ENCODE data around the gene UVSSA. TPM values are rescaled to one million over a fixed set of nuclear protein-coding genes. Genes with fewer than 3 reads are reported as not detected.

The UVSSA gene
- total RNA-seq, 4 donors from 2014 or later = 9.8 to 40.1 (median 14.5) TPM

- no peak for TF ChIP-seq CTCF (IDR thresholded peaks at IDR 0.05; ENCODE audit: low read depth)
These were observed 9.4 kb downstream of the UVSSA start for GRCh38 chr4:1356181-1356998.

- TF ChIP-seq CTCF (IDR thresholded peaks at IDR 0.05; ENCODE audit: low read depth) = no peak
These were observed 10.6 kb downstream of the UVSSA start for GRCh38 chr4:1357356-1358248.

GRCh38 chr4:1358421-1359143 lies 11.6 kb downstream of the UVSSA start:
- no peak for TF ChIP-seq CTCF (IDR thresholded peaks at IDR 0.05; ENCODE audit: low read depth)

- TF ChIP-seq CTCF (IDR thresholded peaks at IDR 0.05; ENCODE audit: low read depth) = no peak
These were observed 12.1 kb downstream of the UVSSA start for GRCh38 chr4:1359144-1359501.

- no peak for TF ChIP-seq CTCF (IDR thresholded peaks at IDR 0.05; ENCODE audit: low read depth)
These were observed 13.0 kb downstream of the UVSSA start for GRCh38 chr4:1359976-1360375.

GRCh38 chr4:1360423-1361283 lies 13.6 kb downstream of the UVSSA start:
- TF ChIP-seq CTCF (IDR thresholded peaks at IDR 0.05; ENCODE audit: low read depth) = no peak
